22Rv1 (cell line): ENCODE measurements around the gene GANAB.

Experiments used
- ZFX ChIP-seq: fragments of 450-650 bp; IDR thresholded peaks from 2 replicates; pipeline ENCODE4 v1.6.1; 2017; ENCODE audit warnings: antibody characterized with exemption, borderline replicate concordance
- TF ChIP-seq, protein P1 (sequence below): fragments of 450-650 bp; IDR thresholded peaks from 2 replicates; pipeline ENCODE4 v1.5.1; 2017; ENCODE audit warnings: mild to moderate bottlenecking

DNA sequence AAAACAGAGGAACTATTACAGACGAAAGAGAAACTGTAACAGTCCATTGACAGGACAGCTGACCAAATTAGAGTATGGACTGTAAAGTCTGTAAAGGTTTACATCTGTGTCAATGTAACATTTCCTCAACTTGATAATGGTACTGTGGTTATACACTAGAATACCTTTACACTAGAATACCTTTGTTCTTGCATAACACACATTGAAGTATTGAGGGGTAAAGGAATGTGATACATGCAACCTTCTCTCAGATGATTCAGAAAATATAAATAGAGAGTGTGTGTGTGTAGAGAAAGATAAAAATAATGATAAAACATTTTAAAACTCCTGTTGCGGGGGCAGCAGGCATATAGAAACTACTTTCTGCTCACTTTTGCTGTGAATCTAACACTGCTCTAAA, 67.2 kb downstream of the GANAB start:
- no peak for TF ChIP-seq ZFX
- TF ChIP-seq, protein P1, sequence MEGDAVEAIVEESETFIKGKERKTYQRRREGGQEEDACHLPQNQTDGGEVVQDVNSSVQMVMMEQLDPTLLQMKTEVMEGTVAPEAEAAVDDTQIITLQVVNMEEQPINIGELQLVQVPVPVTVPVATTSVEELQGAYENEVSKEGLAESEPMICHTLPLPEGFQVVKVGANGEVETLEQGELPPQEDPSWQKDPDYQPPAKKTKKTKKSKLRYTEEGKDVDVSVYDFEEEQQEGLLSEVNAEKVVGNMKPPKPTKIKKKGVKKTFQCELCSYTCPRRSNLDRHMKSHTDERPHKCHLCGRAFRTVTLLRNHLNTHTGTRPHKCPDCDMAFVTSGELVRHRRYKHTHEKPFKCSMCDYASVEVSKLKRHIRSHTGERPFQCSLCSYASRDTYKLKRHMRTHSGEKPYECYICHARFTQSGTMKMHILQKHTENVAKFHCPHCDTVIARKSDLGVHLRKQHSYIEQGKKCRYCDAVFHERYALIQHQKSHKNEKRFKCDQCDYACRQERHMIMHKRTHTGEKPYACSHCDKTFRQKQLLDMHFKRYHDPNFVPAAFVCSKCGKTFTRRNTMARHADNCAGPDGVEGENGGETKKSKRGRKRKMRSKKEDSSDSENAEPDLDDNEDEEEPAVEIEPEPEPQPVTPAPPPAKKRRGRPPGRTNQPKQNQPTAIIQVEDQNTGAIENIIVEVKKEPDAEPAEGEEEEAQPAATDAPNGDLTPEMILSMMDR: no peak
